Body of pancreas (tissue), 4 donors: Measurements from ENCODE around the gene FLVCR1. TPM values are rescaled to one million over a fixed set of nuclear protein-coding genes. Genes with fewer than 3 reads are reported as not detected.

Experiments used
- ATAC-seq: fragments of 150-250 bp; one replicate; pipeline ENCODE4 v1.9.1; 2016
- DNase-seq, 4 donors: peaks; one replicate each; pipeline ENCODE4 v3.0.0-alpha.2; 2019
- H3K27ac ChIP-seq, 4 donors: fragments of 200-600 bp; sonication (generic); 1 replicate in 3 of 4; 2 replicates in 1 of 4; pipeline versions ENCODE4 v1.5.1 to v1.6.1; 2016 to 2019; ENCODE audit warnings: mild to moderate bottlenecking in 1 of 4, mixed read lengths in 1 of 4, moderate library complexity in 1 of 4
- H3K27me3 ChIP-seq, 2 donors: fragments of 200-600 bp; sonication (generic); one replicate each; pipeline ENCODE4 v1.6.0; 2016; ENCODE audit warnings: mild to moderate bottlenecking in 1 of 2
- H3K36me3 ChIP-seq, 2 donors: fragments of 200-600 bp; sonication (generic); replicated peaks in 1 of 2; 2 replicates each; pipeline ENCODE4 v1.5.1; 2016; ENCODE audit warnings: low read depth in 2 of 2; ENCODE audit not compliant: insufficient read depth in 1 of 2
- H3K4me1 ChIP-seq: fragments of 200-600 bp; sonication (generic); one replicate; pipeline ENCODE4 v1.6.0; 2016
- H3K4me3 ChIP-seq, 2 donors: fragments of 200-600 bp; sonication (generic); 1 replicate in 1 of 2; 2 replicates in 1 of 2; pipeline ENCODE4 v1.5.1; 2016 to 2019
- H3K9me3 ChIP-seq, 3 donors: fragments of 200-600 bp; sonication (generic); 1 replicate in 2 of 3; 2 replicates in 1 of 3; pipeline ENCODE4 v1.5.1; 2016
- POLR2A ChIP-seq, 3 donors: fragments of 450-650 bp; IDR thresholded peaks; one replicate each; pipeline ENCODE4 v1.6.1; 2016; ENCODE audit warnings: antibody characterized with exemption in 3 of 3, mild to moderate bottlenecking in 2 of 3
- WGBS, 2 donors: methylation state at CpG; one replicate each; pipeline ENCODE4 v1.1.5; 2017; 5-methylcytosine and 5-hydroxymethylcytosine counted together
- intact Hi-C: fragments of 100-400 bp; cut with DNase I; formaldehyde crosslinking; loops from one replicate; pipeline ENCODE4 v1.15.1; 2023
- total RNA-seq, 2 donors: library from RNA; depleted of rRNA; stranded (reverse); fragments of >200 nt; gene quantifications; one replicate each; pipeline ENCODE4 v1.1.0, GENCODE V29; 2016
- TF ChIP-seq, protein P1 (sequence below), 7 experiments: fragments of 450-650 bp in 4 of 7; fragments of 200-600 bp in 3 of 7; sonication (generic) in 3 of 7; IDR thresholded peaks; one replicate each; pipeline ENCODE4 v1.5.1; 2016 to 2019; ENCODE audit warnings: antibody characterized with exemption in 7 of 7

FLVCR1 gene
- total RNA-seq, 2 donors from 2014 or later: 4.2 to 4.6 TPM

- Histone ChIP-seq H3K27ac (no peak overlapping the region), H3K36me3 (no peaks in the 10 kb centered on the region), H3K27me3 (no peaks in the 10 kb centered on the region), H3K9me3 (no peaks in the 10 kb centered on the region), H3K4me3 (no peak overlapping the region), H3K4me1 (no peaks in the 10 kb centered on the region)
- no peak for DNase-seq
- intact Hi-C loops: no loop called here
- 71 to 73% methylated on average over 7 of the region's 7 CpGs for WGBS, 2 donors
- TF ChIP-seq POLR2A (IDR thresholded peaks at IDR 0.05): no peak
- TF ChIP-seq, protein P1, sequence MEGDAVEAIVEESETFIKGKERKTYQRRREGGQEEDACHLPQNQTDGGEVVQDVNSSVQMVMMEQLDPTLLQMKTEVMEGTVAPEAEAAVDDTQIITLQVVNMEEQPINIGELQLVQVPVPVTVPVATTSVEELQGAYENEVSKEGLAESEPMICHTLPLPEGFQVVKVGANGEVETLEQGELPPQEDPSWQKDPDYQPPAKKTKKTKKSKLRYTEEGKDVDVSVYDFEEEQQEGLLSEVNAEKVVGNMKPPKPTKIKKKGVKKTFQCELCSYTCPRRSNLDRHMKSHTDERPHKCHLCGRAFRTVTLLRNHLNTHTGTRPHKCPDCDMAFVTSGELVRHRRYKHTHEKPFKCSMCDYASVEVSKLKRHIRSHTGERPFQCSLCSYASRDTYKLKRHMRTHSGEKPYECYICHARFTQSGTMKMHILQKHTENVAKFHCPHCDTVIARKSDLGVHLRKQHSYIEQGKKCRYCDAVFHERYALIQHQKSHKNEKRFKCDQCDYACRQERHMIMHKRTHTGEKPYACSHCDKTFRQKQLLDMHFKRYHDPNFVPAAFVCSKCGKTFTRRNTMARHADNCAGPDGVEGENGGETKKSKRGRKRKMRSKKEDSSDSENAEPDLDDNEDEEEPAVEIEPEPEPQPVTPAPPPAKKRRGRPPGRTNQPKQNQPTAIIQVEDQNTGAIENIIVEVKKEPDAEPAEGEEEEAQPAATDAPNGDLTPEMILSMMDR (IDR thresholded peaks at IDR 0.05): no peak
- ATAC-seq: no peak
These were observed 77.4 kb downstream of the FLVCR1 start for GRCh38 chr1:212935387-212935981.

DNA sequence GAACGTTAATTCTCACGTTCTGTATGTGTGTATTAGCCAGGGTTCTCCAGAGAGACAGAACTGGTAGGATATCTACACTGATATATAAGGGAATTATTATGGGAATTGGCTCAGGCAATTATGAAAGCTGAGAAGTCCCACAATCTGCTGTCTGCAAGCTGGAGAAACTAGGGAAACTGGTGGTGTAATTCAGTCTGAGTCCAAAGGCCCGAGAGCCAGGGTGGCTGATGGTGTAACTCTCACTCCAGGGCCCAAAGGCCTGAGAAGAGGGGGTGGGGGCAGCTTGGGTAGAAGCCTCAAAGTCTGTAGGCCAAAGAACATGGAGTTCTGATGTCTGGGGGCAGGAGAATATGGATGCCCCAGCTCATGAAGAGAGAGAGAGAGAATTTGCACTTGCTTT, 79.0 kb downstream of the FLVCR1 start:
- 95 to 100% methylated on average over 3 of the region's 3 CpGs for WGBS, 2 donors
- no peak overlapping the region for H3K4me3 ChIP-seq
- TF ChIP-seq POLR2A (IDR thresholded peaks at IDR 0.05): no peak
- TF ChIP-seq, protein P1 (IDR thresholded peaks at IDR 0.05): no peak
- H3K36me3 ChIP-seq: no peaks in the 10 kb centered on the region
- ATAC-seq (no peak), DNase-seq (no peak)
- H3K27me3 ChIP-seq: no peaks in the 10 kb centered on the region
- no peaks in the 10 kb centered on the region for H3K9me3 ChIP-seq
- intact Hi-C loops: no loop called here
- no peak overlapping the region for H3K27ac ChIP-seq
- no peaks in the 10 kb centered on the region for H3K4me1 ChIP-seq

DNA sequence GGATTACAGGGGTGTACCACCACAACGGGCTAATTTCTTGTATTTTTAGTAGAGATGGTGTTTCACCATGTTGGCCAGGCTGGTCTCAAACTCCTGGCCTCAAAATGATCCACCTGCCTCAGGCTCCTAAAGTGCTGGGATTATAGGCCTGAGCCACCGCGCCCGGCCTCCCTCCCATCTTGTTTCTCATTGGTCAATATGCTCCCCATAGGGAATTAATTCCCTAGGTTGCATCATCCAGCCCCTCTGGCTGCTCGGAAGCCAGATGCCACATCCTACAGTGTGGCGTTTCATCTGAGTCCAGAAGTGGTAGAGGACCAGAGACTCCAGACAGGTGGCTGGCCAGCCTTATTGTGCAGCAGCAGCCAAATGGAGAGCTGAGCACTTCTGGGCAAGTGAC, 80.8 kb downstream of the FLVCR1 start:
- Histone ChIP-seq H3K4me3 (no peak overlapping the region), H3K27me3 (no peaks in the 10 kb centered on the region), H3K9me3 (no peaks in the 10 kb centered on the region), H3K27ac (no peak overlapping the region), H3K4me1 (no peaks in the 10 kb centered on the region), H3K36me3 (no peaks in the 10 kb centered on the region)
- ATAC-seq (no peak), DNase-seq (no peak)
- 80 to 88% methylated on average over 6 of the region's 6 CpGs for WGBS, 2 donors
- intact Hi-C loops: no loop called here
- TF ChIP-seq POLR2A (IDR thresholded peaks at IDR 0.05): no peak
- TF ChIP-seq, protein P1 (IDR thresholded peaks at IDR 0.05): no peak

- no peak overlapping the region for H3K27ac ChIP-seq
- intact Hi-C loops: no loop called here
- no peaks in the 10 kb centered on the region for H3K9me3 ChIP-seq
- H3K27me3 ChIP-seq: no peaks in the 10 kb centered on the region
- TF ChIP-seq POLR2A (IDR thresholded peaks at IDR 0.05): no peak
- TF ChIP-seq, protein P1 (IDR thresholded peaks at IDR 0.05): no peak
- no peaks in the 10 kb centered on the region for H3K36me3 ChIP-seq
- 85 to 90% methylated on average over 1 of the region's 1 CpG for WGBS, 2 donors
- no peak for DNase-seq
- no peak overlapping the region for H3K4me3 ChIP-seq
- no peaks in the 10 kb centered on the region for H3K4me1 ChIP-seq
- ATAC-seq: no peak
These were observed 83.4 kb downstream of the FLVCR1 start for GRCh38 chr1:212941452-212941851.

GRCh38 chr1:212942679-212943392, 84.8 kb downstream of the FLVCR1 start:
- no peaks in the 10 kb centered on the region for H3K9me3 ChIP-seq
- no peak overlapping the region for H3K4me3 ChIP-seq
- DNase-seq: no peak
- H3K4me1 ChIP-seq: no peaks in the 10 kb centered on the region
- no peak overlapping the region for H3K27ac ChIP-seq
- no peaks in the 10 kb centered on the region for H3K27me3 ChIP-seq
- ATAC-seq: no peak
- TF ChIP-seq, protein P1 (IDR thresholded peaks at IDR 0.05): no peak
- no peak for TF ChIP-seq POLR2A (IDR thresholded peaks at IDR 0.05)
- intact Hi-C loops: no loop called here
- H3K36me3 ChIP-seq: no peaks in the 10 kb centered on the region
- 70 to 74% methylated on average over 6 of the region's 6 CpGs for WGBS, 2 donors
